Hypothalamus (tissue), 51 donors: ENCODE data around the gene QSOX2.
"Not testable (repeated sequence)": the region's sequence is repeated elsewhere in the genome, so short reads cannot be mapped to it uniquely, and the experiment has no call there.

ENCODE experiments used
- DNase-seq, 51 donors: peaks; one replicate each; lab custom pipeline; 2025; lab: John Stamatoyannopoulos, UW

The QSOX2 gene

DNA sequence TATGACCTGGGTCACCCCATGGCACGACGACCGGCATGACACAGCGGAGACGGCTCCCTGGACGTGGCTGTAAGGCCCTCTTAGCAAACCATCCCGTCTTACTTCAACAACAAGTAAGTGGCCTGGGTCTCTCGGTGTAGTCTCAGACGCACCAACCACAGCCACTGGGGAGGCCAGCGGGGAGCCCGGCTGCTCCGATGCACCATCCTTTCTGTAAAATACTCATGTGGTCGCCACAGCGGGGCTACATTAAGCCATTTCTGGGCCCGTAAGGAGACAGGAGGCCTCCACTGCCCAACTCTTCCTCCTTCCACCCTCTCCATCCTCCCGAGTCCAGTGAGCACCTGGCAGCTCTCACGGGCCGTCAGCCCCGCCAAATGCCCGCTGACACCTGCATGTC, 4.7 kb downstream of the QSOX2 start:
- DNase-seq = no peak

DNA sequence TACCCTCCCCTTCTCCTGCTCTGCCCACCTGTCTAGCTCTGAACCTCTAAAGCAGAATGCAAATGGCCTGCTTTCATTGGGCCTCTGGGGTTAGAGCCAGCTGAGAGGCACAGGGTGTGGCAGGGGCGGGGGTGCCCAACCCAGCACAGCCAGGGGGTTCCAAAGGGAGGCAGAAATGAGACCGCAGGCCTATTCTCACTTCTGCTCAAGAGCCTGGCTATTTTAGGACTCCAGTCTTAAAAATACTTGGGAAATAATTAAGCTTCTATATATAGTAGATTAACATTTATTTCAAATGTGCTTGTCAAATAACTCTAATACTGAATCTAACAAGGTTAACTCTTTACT, 5.7 kb downstream of the QSOX2 start:
- no peak for DNase-seq

DNA sequence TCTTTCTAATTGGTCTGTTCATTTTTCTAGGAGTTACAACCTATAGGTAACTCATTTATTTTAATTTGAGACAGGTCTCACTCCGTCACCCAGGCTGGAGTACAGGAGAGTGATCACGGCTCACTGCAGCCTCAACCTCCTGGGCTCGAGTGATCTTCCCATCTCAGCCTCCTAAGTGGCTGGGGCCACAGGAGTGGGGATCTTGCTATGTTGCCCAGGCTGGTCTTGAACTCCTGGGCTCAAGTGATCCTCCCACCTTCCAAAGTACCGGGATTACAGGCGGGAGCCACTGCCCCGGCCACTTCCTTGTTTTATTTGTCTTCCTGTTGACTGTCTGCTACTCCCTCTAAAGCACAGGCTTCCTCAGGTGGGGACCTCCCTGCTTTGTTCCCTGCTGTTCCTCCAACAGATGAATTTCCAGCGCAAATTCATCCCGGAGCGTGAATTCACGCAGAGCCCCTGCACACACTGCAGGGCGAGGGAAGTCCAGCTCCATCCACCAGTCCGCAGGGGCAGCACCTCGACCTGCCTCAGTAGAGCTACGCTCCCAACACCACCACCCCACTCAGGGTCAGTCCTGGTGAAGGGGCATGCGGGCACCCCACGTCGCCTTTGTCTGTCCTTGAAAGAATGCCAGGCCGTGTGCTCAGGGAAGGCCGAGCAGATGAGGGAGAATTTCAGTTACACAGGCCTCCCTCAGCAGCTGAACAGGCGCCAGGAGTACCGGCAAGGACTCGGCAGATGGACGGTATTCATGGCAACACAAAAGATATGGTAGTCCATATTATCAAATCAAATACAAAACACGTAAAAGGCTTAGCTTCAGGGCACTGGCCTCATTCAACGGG, 6.3 kb downstream of the QSOX2 start:
- no peak for DNase-seq

DNA sequence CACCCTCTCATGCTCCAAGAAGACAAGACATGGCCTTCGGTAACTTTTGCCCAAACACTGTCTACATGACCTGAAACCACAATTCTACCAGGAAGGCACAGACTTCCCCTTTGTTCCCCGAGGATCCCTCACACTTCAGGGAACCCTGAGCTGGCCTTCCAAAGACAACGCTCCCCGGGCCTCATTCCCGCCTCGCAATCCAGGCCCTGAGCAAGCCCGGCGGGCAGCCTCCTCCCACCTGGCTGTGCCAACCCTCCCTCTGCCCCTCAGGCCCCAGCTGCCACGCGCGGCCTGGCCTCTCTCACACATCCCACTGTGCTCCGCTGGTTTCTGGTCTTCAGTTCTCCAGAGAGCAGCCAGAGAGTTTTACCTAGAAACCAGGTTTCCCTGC, 7.3 kb downstream of the QSOX2 start:
- no peak for DNase-seq

DNA sequence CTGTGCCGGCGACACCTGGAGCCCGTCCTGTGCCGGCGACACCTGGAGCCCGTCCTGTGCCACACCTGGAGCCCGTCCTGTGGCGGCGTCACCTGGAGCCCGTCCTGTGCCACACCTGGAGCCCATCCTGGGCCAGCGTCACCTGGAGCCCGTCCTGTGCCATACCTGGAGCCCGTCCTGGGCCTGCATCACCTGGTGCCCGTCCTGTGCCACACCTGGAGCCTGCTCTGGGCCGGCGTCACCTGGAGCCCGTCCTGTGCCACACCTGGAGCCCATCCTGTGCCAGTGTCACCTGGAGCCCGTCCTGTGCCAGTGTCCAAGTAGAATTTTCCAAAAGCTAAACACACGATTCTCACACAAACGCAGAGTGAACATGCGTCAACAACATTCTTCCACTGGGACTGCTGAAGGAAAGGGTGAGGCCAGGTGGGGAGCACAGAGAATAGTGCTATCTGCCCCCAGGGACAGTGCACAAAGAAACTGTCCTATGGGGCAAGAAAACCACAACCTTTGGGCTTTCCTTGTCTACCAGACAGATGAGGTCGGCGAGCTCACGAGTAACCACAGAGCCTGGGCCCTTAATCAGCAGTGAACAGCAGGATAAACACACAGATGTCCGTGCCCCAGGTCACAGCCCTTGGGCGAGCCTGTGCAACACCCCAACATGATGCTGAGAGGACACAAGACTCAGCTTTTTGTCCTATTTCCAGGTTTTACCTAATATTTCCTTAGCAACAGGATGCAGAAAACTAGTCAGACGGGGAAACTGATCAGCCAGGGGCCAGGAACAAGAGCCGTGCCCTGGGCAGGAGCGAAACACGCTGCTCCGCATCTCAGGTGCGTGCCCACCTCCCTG, 7.9 kb downstream of the QSOX2 start:
- DNase-seq = no peak

DNA sequence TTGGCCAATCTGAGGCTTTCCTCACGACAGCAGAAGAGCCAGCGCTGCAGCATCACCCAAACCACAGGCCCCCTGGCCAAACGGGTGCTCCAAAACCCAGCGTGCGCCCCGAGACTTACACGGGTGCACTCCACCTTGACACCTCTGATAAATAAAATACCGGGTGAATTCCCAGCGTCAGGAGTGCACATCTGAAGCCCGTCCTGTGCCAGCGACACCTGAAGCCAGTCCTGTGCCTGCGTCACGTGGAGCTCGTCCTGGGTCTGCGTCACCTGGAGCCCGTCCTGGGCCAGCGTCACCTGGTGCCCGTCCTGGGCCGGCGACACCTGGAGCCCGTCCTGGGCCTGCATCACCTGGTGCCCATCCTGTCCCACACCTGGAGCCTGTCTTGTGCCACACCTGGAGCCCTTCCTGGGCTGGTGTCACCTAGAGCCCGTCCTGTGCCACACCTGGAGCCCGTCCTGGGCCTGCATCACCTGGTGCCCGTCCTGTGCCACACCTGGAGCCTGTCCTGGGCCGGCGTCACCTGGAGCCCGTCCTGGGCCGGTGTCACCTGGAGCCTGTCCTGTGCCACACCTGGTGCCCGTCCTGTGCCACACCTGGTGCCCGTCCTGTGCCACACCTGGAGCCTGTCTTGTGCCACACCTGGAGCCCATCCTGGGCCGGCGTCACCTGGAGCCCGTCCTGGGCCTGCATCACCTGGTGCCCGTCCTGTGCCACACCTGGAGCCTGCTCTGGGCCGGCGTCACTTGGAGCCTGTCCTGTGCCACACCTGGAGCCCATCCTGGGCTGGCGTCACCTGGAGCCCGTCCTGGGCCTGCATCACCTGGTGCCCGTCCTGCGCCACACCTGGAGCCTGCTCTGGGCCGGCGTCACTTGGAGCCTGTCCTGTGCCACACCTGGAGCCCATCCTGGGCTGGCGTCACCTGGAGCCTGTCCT, 8.9 kb downstream of the QSOX2 start:
- not testable (repeated sequence) for DNase-seq

DNA sequence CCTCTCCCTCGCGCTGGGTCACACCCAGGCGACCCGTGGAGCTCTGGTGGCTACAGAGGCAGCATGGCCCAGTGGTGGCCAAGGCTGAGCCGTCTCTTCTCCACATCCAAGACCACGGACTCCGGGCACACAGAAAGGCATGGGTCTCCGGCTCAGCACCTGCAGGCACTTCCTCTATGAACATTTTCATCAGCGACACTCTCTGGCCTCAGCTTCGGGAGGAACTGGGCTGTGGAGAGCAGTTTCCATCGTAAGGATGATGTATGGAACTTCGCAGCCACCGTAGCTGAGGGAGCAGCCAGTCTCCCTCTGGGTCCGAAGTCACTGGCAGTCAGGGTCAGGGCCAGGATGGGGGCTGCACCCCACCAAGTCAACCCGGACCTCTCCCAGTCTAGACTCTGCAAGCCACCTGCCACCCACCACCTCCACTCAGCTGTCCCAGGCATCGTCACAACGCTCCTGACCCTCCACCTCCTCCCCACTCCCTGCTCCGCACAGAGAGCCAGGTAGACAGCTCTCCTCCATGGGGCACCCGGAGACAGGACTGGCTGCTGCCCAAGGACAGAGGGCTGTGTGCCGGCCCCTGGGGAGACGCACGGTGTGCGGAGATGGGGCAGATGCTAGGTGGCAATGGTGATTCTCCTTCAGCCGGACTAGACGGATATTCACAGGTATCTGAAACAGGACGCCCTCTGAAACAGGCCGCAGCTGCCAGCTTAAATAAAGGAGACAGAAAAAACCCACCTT, 9.7 kb downstream of the QSOX2 start:
- DNase-seq = no peak

DNA sequence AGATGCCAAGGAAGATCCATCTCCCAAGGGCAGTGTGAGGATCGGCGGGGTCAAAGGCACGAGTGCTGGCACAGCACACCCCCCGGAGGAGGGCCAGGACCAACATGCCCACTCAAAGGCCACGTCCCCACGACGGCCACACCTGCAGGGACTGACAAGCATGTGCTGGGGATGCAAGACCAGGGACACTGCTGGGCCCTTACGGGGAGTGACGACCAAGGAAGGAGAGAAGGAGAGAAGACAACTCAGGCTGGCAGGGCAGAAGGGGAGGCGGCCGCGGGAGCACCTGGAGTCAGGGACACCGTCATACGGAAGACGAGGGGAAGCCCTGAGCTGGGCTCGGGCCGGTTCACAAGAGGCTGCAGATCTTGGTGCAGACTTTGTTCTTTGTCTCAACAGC, 10.4 kb downstream of the QSOX2 start:
- no peak for DNase-seq

DNA sequence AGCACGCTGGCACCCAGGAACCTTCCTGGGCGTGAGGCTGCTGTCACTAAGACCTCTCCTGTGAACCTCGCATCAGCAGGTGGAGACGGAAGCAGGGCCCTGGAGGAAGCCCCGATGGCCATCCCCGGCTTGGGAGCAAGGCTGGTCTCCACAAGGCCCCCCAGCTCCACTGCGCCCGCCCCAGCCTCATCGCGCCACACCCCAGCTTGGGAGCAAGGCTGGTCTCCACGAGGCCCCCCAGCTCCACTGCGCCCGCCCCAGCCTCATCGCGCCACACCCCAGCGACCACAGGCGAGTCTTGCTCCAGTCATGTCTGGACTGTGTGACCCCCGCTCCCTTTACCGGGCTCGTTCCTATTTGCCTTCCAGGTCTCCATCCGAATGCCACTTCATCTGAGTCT, 11.0 kb downstream of the QSOX2 start:
- no peak for DNase-seq

DNA sequence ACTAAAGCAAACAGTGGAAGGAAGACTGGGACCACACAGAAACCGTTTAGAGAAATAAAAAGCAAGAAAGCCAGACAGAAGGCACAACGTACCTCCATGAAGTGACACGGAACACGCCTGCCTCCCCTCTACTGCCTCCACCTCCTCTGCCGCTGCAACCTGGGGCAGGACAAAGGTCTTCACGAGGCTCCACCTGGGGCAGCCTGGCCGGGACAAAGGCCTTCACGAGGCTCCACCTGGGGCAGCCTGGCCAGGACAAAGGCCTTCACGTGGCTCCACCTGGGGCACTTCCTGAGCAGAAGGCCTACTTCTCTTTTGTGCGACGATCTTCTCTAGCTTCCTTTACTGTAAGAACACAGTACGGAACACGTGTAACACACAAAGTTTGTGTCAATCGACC, 11.7 kb downstream of the QSOX2 start:
- no peak for DNase-seq

DNA sequence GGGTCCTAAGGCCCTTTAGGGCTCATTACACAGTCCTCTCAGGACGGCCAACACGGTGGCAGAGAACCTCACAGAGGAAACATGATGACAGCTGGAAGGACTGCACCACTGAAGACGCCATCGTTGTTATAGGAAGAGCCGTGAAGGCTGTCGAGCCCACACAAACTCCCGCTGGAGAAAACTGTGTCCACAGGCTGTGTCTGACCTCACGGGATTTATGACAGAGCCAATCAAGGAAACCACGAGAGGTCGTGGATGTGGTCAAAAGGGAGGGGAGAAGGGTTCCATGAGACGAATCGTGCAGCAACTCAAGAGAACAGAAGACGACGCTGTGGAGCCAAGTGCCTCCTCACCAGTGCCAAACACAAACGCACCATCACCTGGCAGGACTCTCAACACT, 12.2 kb downstream of the QSOX2 start:
- DNase-seq = no peak

DNA sequence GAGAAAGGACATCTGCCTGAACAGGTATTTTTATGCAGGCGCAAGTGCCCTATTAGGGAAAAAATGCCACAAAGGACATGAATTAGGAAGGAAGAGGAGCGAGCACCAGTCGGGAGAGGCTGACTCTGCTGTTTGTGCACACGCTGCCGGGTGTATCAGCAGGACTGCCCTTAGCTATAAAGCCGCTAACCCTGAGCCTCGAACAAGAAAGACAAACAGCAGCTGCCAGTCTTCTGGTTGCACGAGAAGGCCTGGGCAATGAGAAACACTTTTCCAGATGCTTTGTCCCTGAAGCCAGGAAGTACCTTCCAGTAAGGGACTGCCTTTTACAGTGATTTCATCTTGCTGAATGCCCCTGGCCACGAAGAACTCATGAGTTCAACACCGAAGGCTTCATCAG, 12.6 kb downstream of the QSOX2 start:
- DNase-seq = no peak

DNA sequence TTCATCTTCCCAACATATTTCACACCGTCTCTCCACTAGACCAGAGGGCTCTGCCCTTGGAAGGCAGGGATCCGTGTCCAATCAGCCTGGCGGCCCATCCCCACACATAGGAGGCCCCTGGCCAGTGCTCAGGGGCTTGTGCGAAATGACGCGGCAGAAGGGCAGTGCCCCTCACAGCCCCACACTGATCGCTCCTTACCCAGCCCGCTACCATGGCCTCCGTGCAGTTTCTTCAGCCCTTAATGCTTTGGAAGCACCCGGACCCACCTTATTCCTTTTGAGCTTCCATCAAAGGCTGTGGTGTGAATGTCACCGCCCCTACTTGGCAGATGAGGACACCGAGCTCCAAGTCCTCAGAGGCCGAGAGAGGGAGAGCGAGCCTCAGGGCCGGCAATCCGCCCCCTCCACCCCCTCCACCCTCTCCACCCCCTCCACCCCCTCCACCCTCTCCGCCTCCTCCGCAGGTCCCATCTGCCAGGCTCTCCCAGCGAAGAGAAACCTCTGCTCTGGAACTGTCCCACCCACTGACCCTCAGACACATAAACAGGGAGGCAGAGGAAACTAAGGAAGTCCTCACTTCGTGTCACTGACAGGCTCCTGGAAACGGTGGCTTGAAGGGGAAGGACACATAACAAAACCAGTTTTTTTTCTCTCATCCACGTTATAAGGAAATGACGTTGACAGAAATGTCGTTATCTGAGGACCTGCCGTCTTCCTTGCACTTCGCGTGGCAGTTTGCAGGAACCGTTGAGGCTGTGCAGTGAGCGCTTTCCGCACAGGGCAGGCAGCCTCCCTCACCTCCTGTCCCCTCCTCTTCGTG, 13.9 kb downstream of the QSOX2 start:
- no peak for DNase-seq

DNA sequence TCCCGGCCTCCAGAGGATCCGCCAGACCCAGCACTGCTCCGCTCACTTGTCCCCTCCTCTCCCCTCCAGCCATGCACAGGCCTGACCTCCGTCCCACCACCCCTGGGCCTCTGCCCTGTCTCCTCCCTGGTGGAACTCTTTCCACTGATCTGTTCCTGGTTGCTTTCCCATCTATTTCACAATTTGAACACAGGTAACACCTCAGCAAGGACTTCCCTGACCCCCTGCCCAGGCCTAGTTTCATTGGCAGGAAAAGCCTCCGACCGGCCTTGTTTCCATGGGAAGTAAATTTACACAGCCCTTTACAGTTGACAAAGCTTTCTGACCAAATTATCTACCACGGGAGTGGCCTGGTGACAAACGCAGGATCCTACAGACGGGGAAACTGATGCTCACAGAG, 14.8 kb downstream of the QSOX2 start:
- DNase-seq = no peak

DNA sequence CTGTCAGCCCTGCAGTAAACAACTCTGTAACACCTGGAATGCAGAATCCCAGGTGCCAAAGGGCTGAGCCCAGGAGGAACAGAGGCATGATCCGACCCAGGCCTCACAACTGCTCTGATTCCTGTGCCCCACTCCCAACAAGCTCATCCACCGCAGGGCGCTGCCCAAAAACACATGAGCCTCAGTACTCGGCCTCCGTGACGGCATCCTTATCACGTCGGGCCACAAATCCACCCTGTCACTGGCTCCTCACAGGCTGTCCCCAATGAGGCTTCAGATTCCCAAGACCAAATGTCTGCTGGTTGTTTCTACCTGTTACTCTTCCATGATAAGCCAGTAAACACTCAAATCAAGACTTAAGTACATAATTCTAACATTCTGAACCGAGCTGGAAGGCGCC, 15.2 kb downstream of the QSOX2 start:
- no peak for DNase-seq

DNA sequence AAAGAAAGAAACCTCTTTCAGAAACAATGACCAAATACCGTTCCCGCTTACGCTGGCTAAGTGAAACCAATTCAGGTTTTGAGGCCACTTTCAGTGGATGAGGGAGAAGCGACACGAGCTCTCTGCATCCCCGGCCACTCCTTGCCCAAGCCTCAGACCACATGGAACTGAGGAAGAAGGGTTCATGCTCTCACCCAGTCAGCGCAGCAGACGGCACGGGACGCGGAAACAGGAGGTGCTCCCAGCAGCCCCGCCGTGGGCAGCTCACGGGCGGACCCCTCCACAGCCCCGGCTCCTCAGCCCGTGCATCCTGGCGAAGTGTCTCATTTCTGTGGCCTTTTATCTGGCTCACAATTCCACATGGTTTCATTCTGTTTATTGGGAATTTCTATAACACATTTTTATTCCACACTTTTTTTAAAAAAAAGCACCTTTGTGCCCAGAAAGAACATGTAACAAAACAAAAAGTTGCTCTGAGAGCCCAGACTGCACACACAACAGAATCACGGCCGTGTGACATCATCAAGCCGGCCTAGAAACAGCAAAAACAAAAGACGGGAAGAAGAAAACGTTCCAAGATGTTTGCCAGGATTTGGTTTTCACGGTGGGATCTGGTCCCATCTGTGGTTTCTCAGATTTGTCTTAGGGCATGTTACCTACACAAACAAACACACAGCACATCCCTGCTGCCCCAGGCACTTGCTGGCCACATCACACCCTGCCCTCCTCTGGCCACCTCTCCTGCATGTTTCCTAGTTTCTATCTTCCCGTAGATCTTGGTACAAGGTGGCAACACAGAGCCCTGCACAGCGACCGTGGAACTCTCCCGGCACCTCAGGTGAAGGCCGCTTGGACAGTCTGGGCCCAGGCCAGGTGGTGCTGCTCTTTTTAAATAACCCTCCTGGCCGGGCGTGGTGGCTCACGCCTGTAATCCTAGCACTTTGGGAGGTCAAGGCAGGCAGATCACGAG, 16.2 kb downstream of the QSOX2 start:
- peak in 5 of 51 donors; percentile 8 to 33 (median 20) for DNase-seq

DNA sequence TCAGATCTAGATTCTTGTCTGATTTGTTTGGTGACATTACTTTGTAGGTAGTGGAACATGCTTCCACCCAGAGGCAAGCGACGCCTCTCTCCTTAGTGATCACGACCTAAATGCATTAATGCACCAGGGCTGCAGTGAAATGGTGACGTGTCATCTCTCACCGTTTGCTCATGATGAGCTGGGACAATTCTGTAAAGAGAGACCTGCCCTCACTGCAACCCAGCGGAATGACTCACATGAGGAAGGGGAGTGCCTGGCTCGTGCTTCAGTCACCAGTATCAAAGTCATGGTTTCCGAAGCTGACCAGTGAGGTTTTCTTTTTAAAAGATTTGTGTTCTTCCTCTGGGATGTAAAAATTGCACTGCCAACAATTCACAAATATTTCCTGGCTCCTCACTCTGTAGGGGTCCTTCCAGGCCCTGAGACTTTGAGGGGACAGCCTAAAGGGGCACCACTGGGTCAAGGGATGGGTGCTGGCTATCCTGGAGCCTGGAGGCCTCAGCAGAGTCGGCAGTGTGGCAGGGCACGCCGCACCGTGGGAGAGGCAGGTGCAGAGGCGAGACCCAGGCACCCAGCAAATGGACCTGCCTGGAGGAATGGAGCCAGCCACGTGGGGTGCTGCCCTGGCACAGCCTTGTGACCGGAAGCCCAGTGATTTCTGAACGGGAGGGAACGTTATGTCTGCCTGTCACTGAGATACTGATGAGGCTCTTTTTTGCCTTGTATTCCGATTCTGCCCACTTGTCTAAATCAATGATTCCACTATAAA, 17.3 kb downstream of the QSOX2 start:
- DNase-seq = peak in 1 of 51 donors; percentile 7
